K562 (cell line): ENCODE data around the gene SF3B4. TPM values are rescaled to one million over a fixed set of nuclear protein-coding genes. Genes with fewer than 3 reads are reported as not detected.

Source experiments
- ATF7 ChIP-seq: fragments of 450-650 bp; IDR thresholded peaks from 2 replicates; pipeline ENCODE4 v1.7.1; 2014; ENCODE audit warnings: mild to moderate bottlenecking, moderate library complexity
- KAT8 ChIP-seq: fragments of 450-650 bp; IDR thresholded peaks from 2 replicates; pipeline ENCODE4 v1.6.1; 2016; ENCODE audit warnings: low read depth, mild to moderate bottlenecking
- KDM2B ChIP-seq: fragments of 250-450 bp; sonication (Bioruptor Pico); IDR thresholded peaks from 2 replicates; pipeline ENCODE4 v1.8.0; 2021; ENCODE audit warnings: mild to moderate bottlenecking, moderate library complexity
- MTA3 ChIP-seq: fragments of 450-650 bp; formaldehyde crosslinking; IDR thresholded peaks from 2 replicates; pipeline ENCODE4 v1.6.1; 2017; ENCODE audit warnings: mild to moderate bottlenecking, borderline replicate concordance
- NR2C2 ChIP-seq, 2 experiments: fragments of 200-800 bp in 1 of 2; sonication (Bioruptor generic) in 1 of 2; sonication (generic) in 1 of 2; formaldehyde crosslinking in 1 of 2; IDR thresholded peaks; 2 replicates each; pipeline versions ENCODE4 v1.6.1 to v1.8.0; 2016 to 2022; ENCODE audit warnings: mild to moderate bottlenecking in 1 of 2, missing compliant biosample characterization in 1 of 2, missing genetic modification characterization in 1 of 2, missing genetic modification reagents in 1 of 2
- PCBP1 ChIP-seq: fragments of 200-400 bp; formaldehyde crosslinking; IDR thresholded peaks from 2 replicates; pipeline ENCODE4 v1.6.1; 2018; ENCODE audit warnings: mild to moderate bottlenecking, low read depth, low read length; ENCODE audit not compliant: poor library complexity, severe bottlenecking
- SIN3A ChIP-seq, 2 experiments: fragments of 150-350 bp in 1 of 2; IDR thresholded peaks; 2 replicates each; pipeline ENCODE4 v1.6.1; 2011 to 2016; ENCODE audit warnings: borderline replicate concordance in 2 of 2, low read depth in 2 of 2, low read length in 2 of 2, mild to moderate bottlenecking in 2 of 2, moderate library complexity in 2 of 2; ENCODE audit not compliant: control insufficient read depth in 1 of 2
- TCF7L2 ChIP-seq: fragments of 150-350 bp; IDR thresholded peaks from 2 replicates; pipeline ENCODE4 v1.6.1; 2016; ENCODE audit warnings: low read depth, mild to moderate bottlenecking, low read length, moderate library complexity
- ZNF184 ChIP-seq: sonication (generic); formaldehyde crosslinking; IDR thresholded peaks from 2 replicates; pipeline ENCODE4 v1.5.0; 2020; ENCODE audit warnings: missing genetic modification reagents
- polyA plus RNA-seq, 8 experiments: library from polyadenylated mRNA; depleted of rRNA in 4 of 8; stranded (reverse) in 5 of 8; unstranded in 3 of 8; fragments of >200 nt; fragmentation: Nextera tagmentation in 2 of 8; fragmentation: Illumina TruSeq in 1 of 8; extraction: Ambion mirVana in 2 of 8; extraction: Trizol in 1 of 8; gene quantifications; 2 replicates each; pipeline versions ENCODE4 v1.2.1 to v1.2.3, GENCODE V29; 2011 to 2014; ENCODE audit warnings: inconsistent platforms in 1 of 8, missing spikeins in 1 of 8
- total RNA-seq, 7 experiments: library from RNA; depleted of rRNA in 6 of 7; stranded (reverse); fragments of >200 nt in 6 of 7; fragmentation: Illumina TruSeq in 2 of 7; extraction: Trizol in 2 of 7; gene quantifications; 2 replicates each; pipeline versions ENCODE4 v1.2.1 to v1.2.3, GENCODE V29; 2011 to 2021; ENCODE audit warnings: low replicate concordance in 1 of 7
- TF ChIP-seq, protein P1 (sequence below): fragments of 450-650 bp; IDR thresholded peaks from 2 replicates; pipeline ENCODE4 v1.6.1; 2017; ENCODE audit warnings: antibody characterized with exemption, mild to moderate bottlenecking

The SF3B4 gene
- total and polyA plus RNA-seq, 9 of the 15 experiments (the other 6 are each of a cell fraction or from before 2014, with no cell fraction given), result 3.0 to 88.0 (median 26.1) TPM

DNA sequence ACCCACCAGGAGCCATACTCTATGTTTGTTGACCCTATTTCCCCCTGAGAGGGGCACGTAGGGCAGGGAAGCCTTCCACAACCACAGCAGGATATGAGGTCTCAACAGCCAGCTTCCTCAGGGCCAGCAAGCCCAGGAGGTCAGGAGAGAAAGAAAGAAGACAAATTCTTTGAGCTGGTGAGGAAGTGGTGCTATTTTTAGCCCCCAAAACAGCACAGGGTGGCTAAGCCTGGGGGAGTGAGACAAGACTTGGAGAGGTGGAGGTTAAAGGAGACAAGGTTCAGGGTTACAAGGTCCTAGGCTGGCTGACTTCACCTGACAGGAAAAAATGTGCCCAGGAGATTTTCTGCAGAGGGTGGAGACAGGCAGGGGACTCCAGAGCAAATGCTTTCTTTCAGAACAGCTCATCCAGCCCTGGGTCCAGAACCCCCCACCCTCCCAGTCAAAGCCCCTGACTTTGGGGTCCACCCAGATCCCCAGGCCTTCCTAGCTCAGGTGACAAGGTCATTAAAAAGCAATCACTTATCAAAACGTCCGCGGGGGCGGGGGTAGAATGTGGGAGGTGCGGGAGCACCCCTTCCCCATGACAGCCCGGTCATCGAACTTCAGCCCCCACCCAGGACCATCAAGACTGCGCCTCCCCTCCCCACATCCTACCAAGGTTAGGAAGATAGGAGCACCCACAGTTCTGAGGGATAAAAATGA, 11.3 kb downstream of the SF3B4 start (continued):
- TF ChIP-seq SIN3A (IDR thresholded peaks at IDR 0.05; ENCODE audit: borderline replicate concordance in 2 of 2, control insufficient read depth in 1 of 2, low read depth in 2 of 2, low read length in 2 of 2) (no peak), NR2C2 (CRISPR knock-in tag; IDR thresholded peaks at IDR 0.05) (no peak), NR2C2 (tag; IDR thresholded peaks at IDR 0.05) (peak; percentile 34; the same call in 1 of the 2 replicates), ATF7 (no peak), TCF7L2 (no peak), PCBP1 (no peak), KAT8 (no peak), MTA3 (no peak), KDM2B (CRISPR knock-in tag) (no peak), ZNF184 (no peak)
- TF ChIP-seq, protein P1, sequence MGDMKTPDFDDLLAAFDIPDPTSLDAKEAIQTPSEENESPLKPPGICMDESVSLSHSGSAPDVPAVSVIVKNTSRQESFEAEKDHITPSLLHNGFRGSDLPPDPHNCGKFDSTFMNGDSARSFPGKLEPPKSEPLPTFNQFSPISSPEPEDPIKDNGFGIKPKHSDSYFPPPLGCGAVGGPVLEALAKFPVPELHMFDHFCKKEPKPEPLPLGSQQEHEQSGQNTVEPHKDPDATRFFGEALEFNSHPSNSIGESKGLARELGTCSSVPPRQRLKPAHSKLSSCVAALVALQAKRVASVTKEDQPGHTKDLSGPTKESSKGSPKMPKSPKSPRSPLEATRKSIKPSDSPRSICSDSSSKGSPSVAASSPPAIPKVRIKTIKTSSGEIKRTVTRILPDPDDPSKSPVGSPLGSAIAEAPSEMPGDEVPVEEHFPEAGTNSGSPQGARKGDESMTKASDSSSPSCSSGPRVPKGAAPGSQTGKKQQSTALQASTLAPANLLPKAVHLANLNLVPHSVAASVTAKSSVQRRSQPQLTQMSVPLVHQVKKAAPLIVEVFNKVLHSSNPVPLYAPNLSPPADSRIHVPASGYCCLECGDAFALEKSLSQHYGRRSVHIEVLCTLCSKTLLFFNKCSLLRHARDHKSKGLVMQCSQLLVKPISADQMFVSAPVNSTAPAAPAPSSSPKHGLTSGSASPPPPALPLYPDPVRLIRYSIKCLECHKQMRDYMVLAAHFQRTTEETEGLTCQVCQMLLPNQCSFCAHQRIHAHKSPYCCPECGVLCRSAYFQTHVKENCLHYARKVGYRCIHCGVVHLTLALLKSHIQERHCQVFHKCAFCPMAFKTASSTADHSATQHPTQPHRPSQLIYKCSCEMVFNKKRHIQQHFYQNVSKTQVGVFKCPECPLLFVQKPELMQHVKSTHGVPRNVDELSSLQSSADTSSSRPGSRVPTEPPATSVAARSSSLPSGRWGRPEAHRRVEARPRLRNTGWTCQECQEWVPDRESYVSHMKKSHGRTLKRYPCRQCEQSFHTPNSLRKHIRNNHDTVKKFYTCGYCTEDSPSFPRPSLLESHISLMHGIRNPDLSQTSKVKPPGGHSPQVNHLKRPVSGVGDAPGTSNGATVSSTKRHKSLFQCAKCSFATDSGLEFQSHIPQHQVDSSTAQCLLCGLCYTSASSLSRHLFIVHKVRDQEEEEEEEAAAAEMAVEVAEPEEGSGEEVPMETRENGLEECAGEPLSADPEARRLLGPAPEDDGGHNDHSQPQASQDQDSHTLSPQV, result no peak
- TF ChIP-seq, all 486 proteins: peak for 8
